ENCODE results near the gene CATSPERE. TPM values are rescaled to one million over a fixed set of nuclear protein-coding genes. Genes with fewer than 3 reads are reported as not detected.
"Not testable (repeated sequence)": the region's sequence is repeated elsewhere in the genome, so short reads cannot be mapped to it uniquely, and the experiment has no call there.

CATSPERE gene
- total RNA-seq, 1 donor from 2014 or later, result 1.1 TPM

DNA sequence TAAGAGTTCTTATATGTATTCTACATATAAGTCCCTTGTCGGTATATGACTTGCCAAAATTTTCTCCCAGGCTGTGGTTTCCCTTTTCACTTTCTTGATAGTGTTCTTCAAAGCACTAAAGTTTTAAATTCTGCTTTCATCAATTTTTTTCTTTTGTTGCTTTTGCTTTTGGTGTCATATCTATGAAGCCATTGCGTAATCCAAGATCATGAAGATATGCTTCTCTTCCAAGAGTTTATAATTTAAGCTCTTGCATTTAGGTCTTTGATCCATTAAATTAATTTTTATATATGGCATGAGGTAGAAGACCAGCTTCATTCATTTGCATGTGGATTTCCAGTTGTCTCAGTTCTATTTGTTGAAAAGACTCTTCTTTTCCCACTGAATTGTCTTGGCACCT lies 214.1 kb downstream of the CATSPERE start:
- ChIA-PET CTCF (no interaction called here), POLR2A (interaction anchor here (0.8 kb wide), 1 partner anchor 22 kb away, joined by 3 read pairs; the partner anchor contains the start of gene DESI2)
- ATAC-seq (ENCODE audit: low read depth) (no peak), DNase-seq (no peak)
- Mint-ChIP-seq H3K9me3 (no peaks in the 10 kb centered on the region), H3K4me1 (peaks cover 19% of the 10 kb centered on the region), H3K36me3 (ENCODE audit: low read depth) (peaks cover 35% of the 10 kb centered on the region), H3K4me3 (no peak overlapping the region), H3K27me3 (no peaks in the 10 kb centered on the region), H3K27ac (no peak overlapping the region)
- TF ChIP-seq, protein P1, sequence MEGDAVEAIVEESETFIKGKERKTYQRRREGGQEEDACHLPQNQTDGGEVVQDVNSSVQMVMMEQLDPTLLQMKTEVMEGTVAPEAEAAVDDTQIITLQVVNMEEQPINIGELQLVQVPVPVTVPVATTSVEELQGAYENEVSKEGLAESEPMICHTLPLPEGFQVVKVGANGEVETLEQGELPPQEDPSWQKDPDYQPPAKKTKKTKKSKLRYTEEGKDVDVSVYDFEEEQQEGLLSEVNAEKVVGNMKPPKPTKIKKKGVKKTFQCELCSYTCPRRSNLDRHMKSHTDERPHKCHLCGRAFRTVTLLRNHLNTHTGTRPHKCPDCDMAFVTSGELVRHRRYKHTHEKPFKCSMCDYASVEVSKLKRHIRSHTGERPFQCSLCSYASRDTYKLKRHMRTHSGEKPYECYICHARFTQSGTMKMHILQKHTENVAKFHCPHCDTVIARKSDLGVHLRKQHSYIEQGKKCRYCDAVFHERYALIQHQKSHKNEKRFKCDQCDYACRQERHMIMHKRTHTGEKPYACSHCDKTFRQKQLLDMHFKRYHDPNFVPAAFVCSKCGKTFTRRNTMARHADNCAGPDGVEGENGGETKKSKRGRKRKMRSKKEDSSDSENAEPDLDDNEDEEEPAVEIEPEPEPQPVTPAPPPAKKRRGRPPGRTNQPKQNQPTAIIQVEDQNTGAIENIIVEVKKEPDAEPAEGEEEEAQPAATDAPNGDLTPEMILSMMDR (IDR thresholded peaks at IDR 0.05), result no peak
- intact Hi-C loops (cut with micrococcal nuclease), result no loop called here

DNA sequence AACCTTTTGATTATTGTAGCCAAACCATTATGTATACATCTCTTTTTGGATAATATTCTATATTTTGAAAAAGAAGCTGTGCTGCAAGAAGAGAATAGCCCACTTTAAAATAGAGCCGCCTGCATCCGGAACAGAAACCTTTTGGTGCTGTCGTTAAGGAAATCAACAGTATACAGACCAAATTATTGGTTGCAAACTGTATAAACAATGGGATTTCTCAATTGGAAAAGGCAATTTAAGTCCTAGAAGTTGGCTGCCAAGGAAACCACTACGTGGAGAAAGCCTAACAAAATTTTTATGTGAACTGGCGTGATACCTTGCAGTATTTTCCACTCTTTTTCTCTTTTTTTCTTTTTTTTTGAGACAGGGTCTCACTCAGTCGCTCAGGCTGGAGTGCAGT lies 217.6 kb downstream of the CATSPERE start:
- intact Hi-C loops (cut with micrococcal nuclease), result no loop called here
- DNase-seq (no peak), ATAC-seq (ENCODE audit: low read depth) (no peak)
- Mint-ChIP-seq H3K4me3 (no peak overlapping the region), H3K9me3 (no peaks in the 10 kb centered on the region), H3K27ac (no peak overlapping the region), H3K27me3 (no peaks in the 10 kb centered on the region), H3K36me3 (ENCODE audit: low read depth) (peaks cover 40% of the 10 kb centered on the region), H3K4me1 (peaks cover 16% of the 10 kb centered on the region)
- TF ChIP-seq, protein P1 (IDR thresholded peaks at IDR 0.05), result no peak
- POLR2A ChIA-PET, result interaction anchor here (0.6 kb wide), 1 partner anchor 35 kb away, joined by 4 read pairs; no protein-coding TSS in a partner anchor
- CTCF ChIA-PET, result no interaction called here

DNA sequence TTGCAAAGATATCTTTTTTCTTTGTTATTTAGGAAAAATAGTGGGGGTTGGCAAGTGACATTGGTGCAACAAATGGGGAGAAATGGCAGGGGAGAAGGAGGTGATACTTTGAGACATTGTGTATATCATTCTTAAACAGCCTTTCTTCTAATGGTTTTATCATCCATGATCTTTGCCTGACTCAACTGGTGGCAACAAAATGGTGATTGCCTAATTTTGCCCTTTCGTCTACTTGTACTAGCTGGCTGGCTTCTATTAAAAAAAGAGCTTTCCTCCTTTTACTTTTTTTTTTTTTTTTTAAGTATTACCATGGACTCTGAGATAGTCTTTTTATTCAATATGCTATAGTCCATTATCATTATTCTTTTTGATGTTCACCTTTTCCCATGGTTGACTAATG lies 219.6 kb downstream of the CATSPERE start:
- TF ChIP-seq, protein P1 (IDR thresholded peaks at IDR 0.05), result no peak
- ATAC-seq (ENCODE audit: low read depth) (no peak), DNase-seq (no peak)
- CTCF ChIA-PET, result no interaction called here
- Mint-ChIP-seq H3K4me1 (peaks cover 8% of the 10 kb centered on the region), H3K36me3 (ENCODE audit: low read depth) (peaks cover 42% of the 10 kb centered on the region), H3K27me3 (no peaks in the 10 kb centered on the region), H3K27ac (no peak overlapping the region), H3K9me3 (no peaks in the 10 kb centered on the region), H3K4me3 (no peak overlapping the region)
- intact Hi-C loops (cut with micrococcal nuclease), result no loop called here
- POLR2A ChIA-PET, result no interaction called here

DNA sequence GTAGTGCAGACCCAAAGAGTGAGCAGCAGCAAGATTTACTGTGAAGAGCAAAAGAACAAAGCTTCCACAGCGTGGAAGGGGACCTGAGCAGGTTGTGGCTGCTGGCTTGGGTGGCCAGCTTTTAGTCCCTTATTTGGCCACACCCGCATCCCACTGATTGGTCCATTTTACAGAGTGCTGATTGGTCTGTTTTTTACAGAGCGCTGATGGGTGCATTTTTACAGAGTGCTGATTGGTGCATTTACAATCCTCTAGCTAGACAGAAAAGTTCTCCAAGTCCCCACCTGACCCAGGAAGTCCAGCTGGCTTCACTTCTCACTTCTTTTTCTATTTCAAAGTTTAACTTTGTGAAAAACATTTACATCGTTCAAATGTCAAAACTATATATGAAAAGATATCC lies 221.0 kb downstream of the CATSPERE start:
- POLR2A ChIA-PET; H3K4me1 Mint-ChIP-seq; H3K9me3 Mint-ChIP-seq; ATAC-seq (ENCODE audit: low read depth); intact Hi-C loops (cut with micrococcal nuclease); H3K4me3 Mint-ChIP-seq; H3K27me3 Mint-ChIP-seq; H3K27ac Mint-ChIP-seq; DNase-seq: not testable (repeated sequence)
- CTCF ChIA-PET, result interaction anchor here (0.8 kb wide), 1 partner anchor 29 kb away, joined by 3 read pairs; the partner anchor contains the start of gene DESI2
- H3K36me3 Mint-ChIP-seq (ENCODE audit: low read depth), result peaks cover 50% of the 10 kb centered on the region

Other genes with a start within 250 kb of the CATSPERE start
- 37.5 and 42.2 TPM in 2 replicates for gene ADSS2, start 9.4 kb upstream of the CATSPERE start, total RNA-seq
- 24.2 and 25.8 TPM in 2 replicates for gene DESI2, start 191.9 kb downstream of the CATSPERE start, total RNA-seq

Data from activated B cell treated with CpG ODN at 0.5 μM for 24 hours (primary cell).